ENCODE data around the gene IQCE.

The IQCE gene

DNA sequence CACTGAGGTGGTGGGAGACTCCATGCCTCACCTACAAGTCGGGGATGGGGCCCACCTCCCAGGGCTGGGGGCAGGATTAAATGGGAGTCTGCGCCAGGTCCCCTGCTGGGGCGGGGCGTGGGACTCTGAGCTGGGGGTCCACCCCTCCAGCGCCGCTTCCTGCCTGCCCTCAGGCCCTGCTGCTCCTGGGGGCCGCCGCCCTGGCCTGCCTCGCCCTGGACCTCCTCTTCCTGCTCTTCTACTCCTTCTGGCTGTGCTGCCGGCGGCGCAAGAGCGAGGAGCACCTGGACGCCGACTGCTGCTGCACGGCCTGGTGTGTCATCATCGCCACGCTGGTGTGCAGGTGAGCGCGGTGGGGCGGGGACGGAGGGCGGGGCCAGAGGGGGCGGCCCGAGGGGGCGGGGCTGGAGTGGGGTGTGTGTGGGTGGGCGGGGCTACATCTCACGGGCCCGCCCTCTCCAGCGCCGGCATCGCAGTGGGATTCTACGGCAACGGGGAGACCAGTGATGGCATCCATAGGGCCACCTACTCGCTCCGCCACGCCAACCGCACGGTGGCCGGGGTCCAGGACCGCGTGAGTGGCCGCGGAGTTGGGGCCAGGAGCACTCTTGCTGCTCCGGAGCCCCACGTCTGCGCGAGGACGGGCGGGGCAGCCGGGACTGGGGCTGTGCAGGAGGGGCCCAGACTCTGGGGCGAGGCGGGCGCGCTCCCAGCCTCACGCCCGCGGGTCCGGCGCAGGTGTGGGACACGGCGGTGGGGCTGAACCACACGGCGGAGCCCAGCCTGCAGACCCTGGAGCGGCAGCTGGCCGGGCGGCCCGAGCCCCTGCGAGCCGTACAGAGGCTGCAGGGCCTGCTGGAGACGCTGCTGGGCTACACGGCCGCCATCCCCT lies 88.1 kb downstream of the IQCE start:
- no peak for DNase-seq (ENCODE audit: low spot score)

DNA sequence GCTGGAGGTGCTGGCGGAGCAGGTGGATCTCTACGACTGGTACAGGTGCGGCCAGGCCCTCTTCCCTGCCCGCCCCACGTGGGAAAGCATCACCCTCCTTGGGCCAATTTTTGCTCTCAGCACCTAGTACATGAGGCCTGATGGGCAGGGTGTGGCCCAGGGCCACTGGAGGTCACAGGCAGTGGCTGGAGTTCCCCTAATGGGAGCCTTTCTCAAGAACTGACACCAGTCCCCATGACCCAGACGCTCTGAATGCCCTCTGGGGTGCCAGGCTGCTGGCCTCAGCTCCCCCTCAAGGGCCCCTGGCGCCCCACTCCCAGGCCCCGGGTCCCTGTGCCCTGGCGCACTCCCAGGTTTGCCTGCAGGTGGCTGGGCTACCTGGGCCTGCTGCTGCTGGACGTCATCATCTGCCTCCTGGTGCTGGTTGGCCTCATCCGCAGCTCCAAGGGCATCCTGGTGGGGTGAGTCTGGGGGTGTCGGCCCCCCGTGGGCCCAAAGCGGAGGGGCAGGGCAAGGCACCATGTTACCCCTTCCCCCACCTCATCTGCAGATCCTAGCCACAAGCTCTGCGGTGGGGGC lies 88.9 kb downstream of the IQCE start:
- DNase-seq (ENCODE audit: low spot score): no peak

DNA sequence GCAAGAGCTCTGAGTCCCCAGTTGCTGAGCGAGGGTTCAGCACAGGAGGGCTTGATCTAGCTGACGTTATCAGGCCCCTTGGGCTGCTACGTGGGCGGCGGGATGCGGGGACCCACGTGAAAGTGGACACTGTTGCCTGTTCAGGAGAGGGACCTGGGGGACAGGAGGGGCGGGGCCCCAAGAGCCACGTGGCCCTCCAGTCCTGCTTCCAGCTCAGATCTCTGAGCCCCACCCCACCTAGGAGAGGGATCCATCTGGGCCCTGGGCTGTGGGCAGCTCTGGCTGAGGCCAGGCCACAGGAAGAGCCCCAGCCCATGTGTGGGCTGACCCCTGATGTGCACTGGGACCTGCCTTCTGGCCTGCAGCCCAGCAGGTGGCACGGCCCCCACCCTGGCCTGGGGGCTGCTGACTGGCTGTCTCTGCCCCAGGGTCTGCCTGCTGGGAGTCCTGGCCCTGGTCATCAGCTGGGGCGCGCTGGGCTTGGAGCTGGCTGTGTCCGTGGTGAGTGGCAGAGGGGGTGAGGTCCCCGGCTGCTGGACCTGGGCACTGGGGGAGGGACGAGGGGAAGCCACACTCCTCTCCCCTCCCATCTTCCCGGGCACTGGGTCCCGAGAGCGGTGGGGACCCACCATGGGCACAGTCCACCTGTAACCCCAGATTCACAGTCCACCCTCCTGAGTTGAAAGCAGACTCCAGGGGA lies 90.5 kb downstream of the IQCE start:
- DNase-seq (ENCODE audit: low spot score): no peak

DNA sequence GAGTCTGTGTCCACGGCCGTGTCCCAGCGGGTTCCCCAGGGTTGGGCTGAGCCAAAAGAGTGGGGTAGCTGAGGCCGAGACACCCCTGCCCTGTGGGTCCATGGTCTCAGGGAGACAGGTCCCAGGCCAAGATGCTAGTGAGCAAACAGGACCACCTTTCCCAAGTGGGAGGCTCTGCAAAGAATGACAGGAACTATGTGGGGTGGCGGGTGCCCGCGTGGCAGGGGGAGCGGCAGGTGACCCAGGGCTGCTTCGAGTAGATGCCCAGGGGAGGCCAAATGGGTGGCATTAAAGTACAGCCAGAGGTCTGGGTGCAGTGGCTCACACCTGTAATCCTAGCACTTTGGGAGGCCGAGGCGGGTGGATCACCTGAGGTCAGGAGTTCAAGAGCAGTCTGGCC lies 91.2 kb downstream of the IQCE start:
- DNase-seq (ENCODE audit: low spot score): no peak

DNA sequence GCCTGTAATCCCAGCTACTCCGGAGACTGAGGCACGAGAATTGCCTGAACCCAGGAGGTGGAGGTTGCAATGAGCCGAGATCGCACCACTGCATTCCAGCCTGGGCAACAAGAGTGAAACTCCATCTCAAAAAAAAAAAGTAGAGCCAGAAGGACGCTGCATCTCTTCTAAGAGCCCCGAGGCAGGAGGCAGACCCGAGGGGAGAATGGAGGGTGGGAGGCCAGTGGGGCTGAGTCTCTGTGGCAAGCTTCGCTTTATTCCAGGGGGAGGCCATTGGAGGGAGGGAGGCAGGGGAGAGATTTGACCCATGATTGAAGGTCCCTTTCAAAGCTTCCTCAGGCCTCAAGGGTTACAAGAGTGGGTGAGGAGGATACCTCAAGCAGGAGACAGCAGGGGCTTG lies 91.7 kb downstream of the IQCE start:
- DNase-seq (ENCODE audit: low spot score): no peak

DNA sequence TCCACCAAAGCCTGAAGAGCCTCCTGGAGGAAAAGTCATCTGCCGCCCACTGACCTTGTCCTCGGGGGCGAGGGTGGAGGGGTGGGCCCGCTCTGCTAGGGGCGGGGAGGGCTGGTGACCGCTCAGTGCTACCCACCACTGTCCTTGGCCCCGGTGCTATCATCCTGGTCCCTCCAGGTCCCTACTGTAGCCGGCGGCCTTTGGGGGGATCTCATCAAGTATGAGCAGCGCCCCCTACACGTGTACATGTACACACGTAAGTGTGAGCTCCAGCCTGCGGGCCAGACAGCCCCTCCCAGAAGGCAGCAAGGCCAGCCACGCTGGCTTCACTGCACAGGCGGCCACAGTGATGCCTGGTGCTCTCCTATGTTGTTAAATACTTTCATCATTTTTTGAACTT lies 92.6 kb downstream of the IQCE start:
- DNase-seq (ENCODE audit: low spot score): no peak

DNA sequence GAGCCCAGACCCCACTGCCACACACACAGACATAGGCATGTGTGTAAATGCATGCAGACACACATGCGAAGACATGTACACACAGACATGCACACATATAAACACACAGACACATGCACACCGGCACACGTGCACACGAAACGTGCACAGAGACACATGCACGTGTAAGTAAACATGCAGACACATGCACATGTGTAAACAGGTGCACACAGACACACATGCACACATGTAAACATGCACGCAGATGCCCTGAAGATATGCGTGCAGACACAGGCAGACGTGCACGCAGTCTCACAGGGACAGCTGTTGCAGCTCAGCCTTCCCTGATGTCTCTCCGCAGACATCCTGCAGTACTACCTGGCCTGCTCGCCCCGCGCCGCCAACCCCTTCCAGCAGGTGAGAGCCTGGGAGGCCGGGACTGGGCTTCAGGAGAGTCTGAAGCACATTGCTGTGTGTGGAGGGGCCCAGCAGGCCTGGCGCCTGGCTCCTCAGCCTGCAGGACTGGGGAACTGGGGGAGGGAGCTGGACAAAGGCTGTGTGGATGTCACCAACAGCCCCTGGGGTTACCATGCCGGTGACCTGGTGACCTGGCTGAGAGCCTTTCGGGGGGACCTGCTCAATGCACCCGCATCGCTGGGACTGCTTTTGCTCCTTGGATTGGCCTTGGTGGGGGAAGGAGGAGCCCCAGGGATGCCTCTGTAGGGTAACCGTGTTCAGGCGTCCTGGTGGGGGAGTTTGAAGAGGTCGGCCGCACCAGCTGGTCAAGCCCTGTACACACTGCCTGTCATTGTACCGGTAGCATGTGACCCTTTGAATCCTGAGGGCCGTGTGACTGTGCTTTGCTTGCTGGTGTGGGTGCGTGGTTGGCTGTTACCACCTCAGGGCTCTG lies 93.3 kb downstream of the IQCE start:
- DNase-seq (ENCODE audit: low spot score): no peak

DNA sequence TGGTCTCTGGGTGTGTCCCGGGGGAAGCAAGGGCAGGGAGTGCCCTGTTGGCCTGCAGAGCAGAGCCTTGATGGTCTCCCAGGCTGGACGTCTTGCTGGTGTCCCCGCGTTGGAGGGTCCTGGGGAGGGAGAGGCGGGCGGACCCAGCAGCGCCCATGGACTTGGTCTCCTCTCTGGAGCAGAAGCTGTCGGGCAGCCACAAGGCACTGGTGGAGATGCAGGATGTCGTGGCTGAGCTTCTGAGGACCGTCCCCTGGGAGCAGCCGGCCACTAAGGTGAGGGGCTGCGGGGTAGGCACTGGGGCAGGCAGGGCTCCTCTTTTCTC lies 93.9 kb downstream of the IQCE start:
- no peak for DNase-seq (ENCODE audit: low spot score)

DNA sequence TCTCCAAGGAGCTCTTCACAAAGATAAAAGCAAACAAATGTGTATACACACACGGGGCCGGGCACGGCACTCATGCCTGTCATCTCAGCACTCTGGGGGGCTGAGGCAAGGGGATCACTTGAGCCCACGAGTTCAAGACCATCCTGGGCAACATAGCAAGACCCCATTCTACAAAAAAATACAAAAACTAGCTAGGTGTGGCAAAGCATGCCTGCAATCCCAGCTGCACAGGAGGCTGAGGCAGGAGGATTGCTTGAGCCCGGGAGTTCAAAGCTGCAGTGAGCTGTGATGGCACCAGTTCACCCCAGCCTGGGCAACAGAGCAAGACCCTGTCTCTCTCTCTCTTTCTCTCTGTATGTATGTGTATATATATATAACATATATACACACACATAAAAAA lies 95.3 kb downstream of the IQCE start:
- DNase-seq (ENCODE audit: low spot score): no peak

DNA sequence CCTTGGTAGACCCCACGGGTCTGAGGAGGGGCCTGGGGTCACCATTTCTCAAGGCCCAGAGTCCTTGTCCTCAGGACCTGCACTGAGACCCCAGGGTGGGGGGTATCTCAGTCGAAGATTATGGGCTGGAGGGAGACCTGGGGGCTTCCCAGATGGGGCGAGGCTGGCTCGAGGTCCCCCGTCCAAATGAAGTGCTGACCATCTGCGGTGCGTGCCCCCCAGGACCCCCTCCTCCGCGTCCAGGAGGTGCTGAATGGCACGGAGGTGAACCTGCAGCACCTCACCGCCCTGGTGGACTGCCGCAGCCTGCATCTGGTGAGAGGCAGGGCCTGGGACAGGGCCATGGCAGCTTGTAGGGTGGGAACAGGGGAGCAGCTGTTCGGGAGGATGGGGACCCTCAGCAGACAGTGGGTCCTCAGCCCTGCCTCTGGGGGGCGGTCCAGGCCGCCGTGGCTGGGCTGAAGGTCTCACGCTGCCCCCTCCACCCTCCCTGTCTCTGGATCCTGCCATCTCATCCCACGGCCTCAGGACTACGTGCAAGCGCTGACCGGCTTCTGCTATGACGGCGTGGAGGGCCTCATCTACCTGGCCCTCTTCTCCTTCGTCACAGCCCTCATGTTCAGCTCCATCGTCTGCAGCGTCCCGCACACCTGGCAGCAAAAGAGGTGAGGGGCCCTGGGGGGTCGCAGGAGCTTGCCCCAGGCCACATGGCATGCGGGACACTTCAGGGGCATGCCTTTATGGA lies 97.3 kb downstream of the IQCE start:
- no peak for DNase-seq (ENCODE audit: low spot score)

DNA sequence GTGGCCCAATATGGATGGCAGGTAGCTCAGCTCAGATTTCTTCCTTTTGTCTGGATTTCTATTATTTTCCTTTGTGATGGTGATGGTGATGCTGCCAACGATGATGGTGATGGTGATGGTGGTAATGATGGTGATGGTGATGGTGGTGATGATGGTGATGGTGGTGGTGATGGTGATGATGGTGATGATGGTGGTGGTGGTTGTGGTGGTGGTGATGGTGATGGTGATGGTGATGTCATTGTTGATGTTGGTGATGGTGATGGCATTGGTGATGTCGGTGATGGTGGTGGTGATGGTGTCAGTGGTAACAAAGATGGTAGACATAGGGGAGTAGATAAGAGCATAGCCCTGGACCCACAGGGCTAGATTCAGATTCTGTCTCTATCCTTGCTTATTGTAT lies 98.4 kb downstream of the IQCE start:
- no peak for DNase-seq (ENCODE audit: low spot score)

DNA sequence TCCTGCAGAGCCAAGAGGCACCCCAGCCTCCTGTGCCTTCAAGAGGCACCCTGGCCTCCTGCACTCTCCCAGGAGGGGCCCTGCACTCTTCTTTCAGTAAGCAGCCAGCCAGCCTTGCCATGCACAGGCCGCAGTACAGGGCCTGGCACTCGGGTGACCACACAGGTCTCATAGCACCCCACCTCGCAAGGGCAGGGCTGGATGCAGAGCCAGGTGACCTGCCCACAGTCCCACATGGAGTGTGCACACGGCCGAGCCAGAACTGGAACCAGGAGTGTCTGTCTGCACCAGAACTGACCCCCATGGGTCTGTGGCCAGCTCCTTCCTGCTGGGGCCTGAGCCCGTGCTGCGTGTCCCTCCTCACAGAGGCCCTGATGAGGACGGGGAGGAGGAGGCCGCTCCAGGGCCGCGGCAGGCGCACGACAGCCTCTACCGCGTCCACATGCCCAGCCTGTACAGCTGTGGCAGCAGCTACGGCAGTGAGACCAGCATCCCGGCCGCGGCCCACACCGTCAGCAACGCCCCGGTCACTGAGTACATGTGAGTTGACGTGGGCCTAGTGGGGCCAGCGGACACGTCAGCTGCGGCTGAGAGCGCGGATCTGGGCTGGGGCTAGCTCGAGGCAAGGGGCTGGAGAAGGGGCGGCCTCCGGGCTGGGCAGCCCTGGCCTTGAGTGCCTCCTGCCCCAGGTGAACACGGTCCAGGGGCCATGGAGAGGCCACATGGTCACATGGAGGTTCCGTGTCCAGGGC lies 99.3 kb downstream of the IQCE start:
- DNase-seq (ENCODE audit: low spot score): no peak

DNA sequence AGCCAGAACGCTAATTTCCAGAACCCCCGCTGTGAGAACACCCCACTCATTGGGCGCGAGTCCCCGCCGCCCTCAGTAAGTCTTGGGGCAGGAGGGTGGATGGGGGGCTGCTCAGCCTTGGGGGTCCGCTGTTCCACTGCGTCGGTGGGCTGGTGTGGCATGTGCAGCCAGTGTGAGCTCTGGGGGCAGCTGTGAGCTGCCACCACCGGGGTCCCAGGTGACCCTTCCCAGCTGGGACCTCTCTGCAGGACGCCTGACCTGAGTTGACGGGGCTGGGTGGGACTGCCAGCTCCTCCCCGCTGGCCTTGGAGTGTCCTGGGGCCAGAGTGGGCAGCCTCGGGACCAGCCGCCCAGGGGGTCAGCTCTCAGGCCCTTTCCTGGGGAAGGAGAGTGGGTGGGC lies 100.2 kb downstream of the IQCE start:
- DNase-seq (ENCODE audit: low spot score): no peak

DNA sequence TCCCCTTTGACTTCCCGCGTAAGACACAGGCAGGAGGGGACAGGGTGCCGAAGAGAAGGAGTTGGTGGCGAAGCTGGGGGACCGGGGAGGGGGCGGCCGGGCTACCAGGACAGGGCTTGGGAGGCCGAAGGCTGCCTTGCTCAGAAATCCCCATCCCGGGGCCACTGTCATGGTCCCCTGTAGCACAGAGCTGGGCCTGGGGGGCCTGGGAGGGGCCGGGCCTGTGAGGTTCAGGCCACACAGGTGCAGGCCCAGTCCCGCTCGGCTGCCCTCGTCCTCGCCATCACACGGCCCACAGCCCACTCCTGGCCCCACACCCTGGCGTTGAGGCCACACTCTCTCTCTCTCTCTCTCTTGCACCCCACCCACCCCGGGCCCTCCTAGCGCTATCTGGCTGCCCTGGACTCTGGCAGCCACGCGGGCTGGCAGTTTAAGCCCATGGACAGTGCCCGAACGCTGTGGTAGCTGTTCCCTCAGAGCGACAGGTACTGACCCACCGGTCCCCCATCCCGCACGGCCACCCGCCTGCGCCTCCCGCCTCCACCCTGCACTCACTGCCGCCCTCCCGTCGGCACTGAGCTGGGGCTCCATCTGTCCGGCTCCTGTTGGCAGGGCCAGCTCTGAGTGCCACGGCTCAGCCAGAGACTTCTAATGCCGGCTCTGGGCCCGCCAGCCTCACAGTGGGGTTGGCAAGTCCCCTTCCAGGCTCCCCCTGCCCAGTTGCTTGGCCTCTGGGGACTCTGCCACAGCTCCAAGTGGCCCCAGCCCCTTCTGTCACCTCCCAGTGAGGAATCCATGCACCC lies 101.0 kb downstream of the IQCE start:
- no peak for DNase-seq (ENCODE audit: low spot score)

DNA sequence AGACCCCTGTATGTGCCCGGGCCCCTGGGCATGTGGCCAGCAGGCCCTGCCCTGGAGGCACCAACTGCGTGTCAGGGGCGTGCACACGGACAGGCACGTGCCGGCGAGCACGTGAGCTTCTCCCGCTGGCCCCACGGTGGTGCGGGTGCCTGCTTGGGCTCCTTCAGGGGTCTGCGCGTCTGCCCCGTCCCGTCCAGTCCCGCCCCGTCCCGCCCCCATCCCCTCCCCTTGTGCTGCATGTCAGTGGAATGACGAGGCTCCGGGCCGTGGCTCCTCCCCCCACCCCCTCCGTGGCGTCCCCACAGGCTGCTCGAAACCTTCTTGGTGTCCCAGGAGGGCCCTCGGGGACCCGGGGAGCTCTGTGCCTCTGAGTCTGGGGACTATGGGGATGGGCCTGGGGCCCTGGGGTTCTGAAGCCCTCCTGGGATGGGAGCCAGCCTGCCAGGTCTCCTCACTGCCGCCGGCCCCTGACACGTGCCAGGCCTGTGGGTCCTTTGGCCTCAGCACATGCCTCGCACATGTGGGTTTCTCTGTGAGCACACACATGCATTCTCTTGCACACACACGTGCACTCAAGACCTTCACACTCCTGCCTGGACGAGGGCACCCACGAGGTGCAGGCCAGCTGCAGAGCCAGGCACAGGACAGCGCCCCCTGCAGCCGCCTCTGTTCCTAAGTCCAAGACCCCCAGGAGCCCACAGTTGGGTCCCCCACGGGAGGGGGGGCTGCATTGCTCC lies 101.7 kb downstream of the IQCE start:
- DNase-seq (ENCODE audit: low spot score): no peak

DNA sequence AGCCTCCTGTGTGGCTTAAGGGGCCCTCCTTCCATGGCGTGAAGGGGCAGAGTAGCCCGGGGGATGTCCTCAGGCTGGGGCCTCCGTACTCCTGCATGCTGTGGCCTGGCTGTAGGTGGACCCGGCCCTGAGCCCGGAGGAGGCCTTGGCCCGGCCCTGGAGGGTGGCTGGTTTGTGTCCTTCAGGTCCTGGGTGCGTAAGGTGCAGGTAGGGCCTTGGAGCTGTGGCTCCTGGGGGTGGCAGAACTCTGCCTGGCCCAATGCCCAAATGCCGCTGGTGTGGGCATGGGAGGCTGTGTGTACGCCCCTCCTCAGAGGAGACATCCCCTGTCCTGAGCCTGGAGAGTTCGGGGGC lies 102.3 kb downstream of the IQCE start:
- no peak for DNase-seq (ENCODE audit: low spot score)

DNA sequence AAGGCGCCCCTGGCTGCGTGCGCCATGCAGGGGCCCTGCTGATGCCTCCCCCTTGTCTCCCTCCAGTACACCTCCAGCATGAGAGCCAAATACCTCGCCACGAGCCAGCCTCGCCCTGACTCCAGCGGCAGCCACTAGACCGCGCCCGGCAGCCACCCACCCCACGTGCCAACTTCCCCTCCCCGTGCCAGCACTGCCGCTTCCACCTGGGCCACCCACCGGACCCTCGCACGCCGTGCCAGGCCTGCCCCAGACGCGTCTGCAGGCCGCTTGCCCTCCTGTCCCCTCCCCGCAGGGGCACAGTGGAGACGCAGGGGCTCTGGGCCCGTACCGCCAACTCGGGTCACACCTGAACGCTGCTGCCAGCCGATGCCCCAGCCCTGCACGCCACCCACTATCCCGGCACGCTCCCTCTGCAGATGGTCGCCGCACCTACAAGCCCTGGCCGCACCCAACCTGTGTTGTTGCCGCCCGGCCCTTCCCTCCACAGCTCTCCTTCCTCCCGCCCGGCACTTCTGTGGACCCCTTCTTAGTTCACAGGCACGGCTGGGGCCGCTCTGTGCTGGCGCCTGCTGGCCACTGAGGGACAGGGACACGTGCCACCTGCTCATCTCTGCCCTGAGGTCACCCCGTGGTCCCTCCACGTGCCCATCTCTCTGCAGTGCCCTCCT lies 103.0 kb downstream of the IQCE start:
- DNase-seq (ENCODE audit: low spot score): no peak

DNA sequence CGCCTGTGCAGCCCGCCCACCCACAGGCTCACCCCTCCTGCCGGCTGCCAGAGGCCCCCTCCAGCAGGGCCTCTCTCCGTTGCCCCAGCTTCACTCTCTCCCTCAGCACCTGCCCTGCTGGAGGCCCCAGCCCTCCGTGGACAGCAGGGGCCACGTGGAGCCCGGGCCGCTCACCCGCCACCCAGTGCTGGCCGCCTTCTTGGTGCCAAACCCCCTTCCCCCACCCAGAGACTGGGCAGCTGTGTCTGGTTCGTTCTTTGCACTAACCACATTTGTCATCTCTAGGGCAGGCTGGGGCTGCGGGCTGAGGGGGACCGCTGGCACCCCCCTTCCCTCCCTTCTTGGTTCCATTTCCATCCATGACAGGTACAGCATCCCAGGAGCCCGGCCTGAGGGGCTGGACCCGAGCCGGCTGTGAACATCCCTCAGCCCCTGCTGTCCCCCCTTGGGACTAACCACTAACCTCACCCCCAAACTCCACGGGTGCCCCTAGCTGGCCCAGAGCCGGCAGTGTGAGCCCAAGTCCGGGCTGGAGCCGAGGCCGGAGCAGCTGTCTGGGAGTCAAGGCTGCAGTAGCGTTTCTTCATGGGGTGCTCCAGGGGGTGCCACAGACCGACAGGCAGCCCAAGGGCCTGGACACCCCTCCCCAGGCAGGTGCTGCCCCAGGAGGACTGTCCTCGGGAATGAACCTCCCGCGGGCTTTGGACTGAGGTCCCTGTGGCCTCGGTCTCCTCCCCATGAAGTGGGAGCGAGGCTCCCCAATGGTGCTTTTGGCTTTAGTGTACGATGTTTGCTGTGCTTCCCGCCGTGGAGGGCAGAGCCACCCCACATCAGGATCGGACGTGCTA lies 103.7 kb downstream of the IQCE start:
- no peak for DNase-seq (ENCODE audit: low spot score)
